A549 (cell line): Measurements from ENCODE around the gene GPC1. TPM values are rescaled to one million over a fixed set of nuclear protein-coding genes. Genes with fewer than 3 reads are reported as not detected.
A peak's percentile ranks its signal among the peaks of the same experiment; 100 is the strongest.

ENCODE experiments used
- ATAC-seq, 2 experiments: fragments of 200-7000 bp in 1 of 2; fragments of >200 bp in 1 of 2; cut with Nextera tagmentation in 1 of 2; cut with Tn5 transposase in 1 of 2; 3 replicates each; pipeline versions ENCODE4 v1.8.0 to v1.9.1; 2018 to 2020; ENCODE audit warnings: mild to moderate bottlenecking in 1 of 2, moderate library complexity in 1 of 2
- CTCF ChIA-PET: fragments of 300-600 bp; sonication (Branson Sonifier 250); formaldehyde crosslinking; extraction: SDS; loops from one replicate; lab custom pipeline; 2021; ENCODE audit warnings: antibody characterized with exemption, inconsistent platforms; lab: Yijun Ruan, JAX
- POLR2A ChIA-PET: fragments of 350-600 bp; formaldehyde crosslinking; extraction: SDS; loops from one replicate; lab custom pipeline; 2021; ENCODE audit warnings: antibody characterized with exemption, inconsistent platforms; lab: Yijun Ruan, JAX
- DNase-seq, 2 experiments: peaks; one replicate each; pipeline versions ENCODE4 v3.0.0 to v3.0.0-alpha.2; 2011 to 2016; ENCODE audit warnings: low read depth in 1 of 2, low spot score in 1 of 2
- FAIRE-seq: peaks from 2 replicates; lab custom pipeline; 2011; peaks lifted over from hg19 to GRCh38; lab: Jason Lieb, UNC
- H3K27ac ChIP-seq, 2 experiments: fragments of >200 bp; sonication (Bioruptor Twin); formaldehyde crosslinking; 3 replicates each; pipeline ENCODE4 v1.5.1; 2016 to 2017
- H3K4me1 ChIP-seq: fragments of >200 bp; sonication (Bioruptor Twin); formaldehyde crosslinking; 3 replicates; pipeline ENCODE4 v1.6.1; 2016
- H3K4me2 ChIP-seq: fragments of >200 bp; sonication (Bioruptor Twin); formaldehyde crosslinking; 3 replicates; pipeline ENCODE4 v1.6.1; 2016
- H3K4me3 ChIP-seq: fragments of >200 bp; sonication (Bioruptor Twin); formaldehyde crosslinking; 3 replicates; pipeline ENCODE4 v1.5.1; 2016
- H3K9me3 ChIP-seq: fragments of >200 bp; sonication (Bioruptor Twin); formaldehyde crosslinking; 3 replicates; pipeline ENCODE4 v1.6.1; 2016
- BHLHE40 ChIP-seq: IDR thresholded peaks from 2 replicates; pipeline ENCODE4 v1.6.1; 2012; ENCODE audit warnings: low read depth, low read length, inconsistent platforms
- CBX8 ChIP-seq: fragments of 200-600 bp; sonication (generic); IDR thresholded peaks from 2 replicates; pipeline ENCODE4 v1.6.1; 2016
- EHF ChIP-seq: fragments of 250-450 bp; sonication (Bioruptor Pico); IDR thresholded peaks from 2 replicates; pipeline ENCODE4 v1.5.0; 2020; ENCODE audit warnings: mild to moderate bottlenecking
- ELK1 ChIP-seq: fragments of 150-350 bp; IDR thresholded peaks from 2 replicates; pipeline ENCODE4 v1.6.1; 2014; ENCODE audit warnings: low read depth, mild to moderate bottlenecking, low read length
- GATA3 ChIP-seq: IDR thresholded peaks from 2 replicates; pipeline ENCODE4 v1.6.1; 2012; ENCODE audit warnings: borderline replicate concordance
- HMGXB4 ChIP-seq: fragments of 250-450 bp; sonication (Bioruptor Pico); IDR thresholded peaks from 2 replicates; pipeline ENCODE4 v1.5.0; 2021; ENCODE audit warnings: mild to moderate bottlenecking, moderate library complexity, borderline replicate concordance
- HOXA7 ChIP-seq: fragments of 250-450 bp; sonication (Bioruptor Pico); IDR thresholded peaks from 2 replicates; pipeline ENCODE4 v1.5.0; 2020; ENCODE audit warnings: mild to moderate bottlenecking, moderate library complexity
- JUNB ChIP-seq: fragments of >200 bp; sonication (Bioruptor Twin); formaldehyde crosslinking; IDR thresholded peaks from 2 replicates; pipeline ENCODE4 v1.6.1; 2016
- KDM1A ChIP-seq: fragments of 200-600 bp; sonication (generic); IDR thresholded peaks from 2 replicates; pipeline ENCODE4 v1.6.1; 2016; ENCODE audit warnings: low read depth, mild to moderate bottlenecking
- KDM5A ChIP-seq: fragments of 200-600 bp; sonication (generic); IDR thresholded peaks from 2 replicates; pipeline ENCODE4 v1.6.1; 2016; ENCODE audit warnings: antibody characterized with exemption, mild to moderate bottlenecking
- MAX ChIP-seq: IDR thresholded peaks from 2 replicates; pipeline ENCODE4 v1.6.1; 2012
- NPAS2 ChIP-seq: fragments of 250-450 bp; sonication (Bioruptor Pico); IDR thresholded peaks from 2 replicates; pipeline ENCODE4 v1.8.0; 2022; ENCODE audit warnings: mild to moderate bottlenecking, moderate library complexity, borderline replicate concordance
- POLR2AphosphoS2 ChIP-seq: conservative IDR thresholded peaks from 2 replicates; pipeline ENCODE4 v1.6.1; 2012; ENCODE audit warnings: low read length, improper control_type of control experiment, inconsistent platforms
- TFCP2L1 ChIP-seq: fragments of 250-450 bp; sonication (Bioruptor Pico); IDR thresholded peaks from 2 replicates; pipeline ENCODE4 v1.5.0; 2021; ENCODE audit warnings: mild to moderate bottlenecking
- USF2 ChIP-seq: fragments of 450-650 bp; IDR thresholded peaks from 2 replicates; pipeline ENCODE4 v1.6.1; 2014; ENCODE audit warnings: antibody characterized with exemption
- ZC3H11A ChIP-seq: fragments of 450-650 bp; IDR thresholded peaks from 2 replicates; pipeline ENCODE4 v1.6.1; 2014; ENCODE audit warnings: antibody characterized with exemption, mild to moderate bottlenecking
- ZSCAN20 ChIP-seq: fragments of 250-450 bp; sonication (Bioruptor Pico); IDR thresholded peaks from 2 replicates; pipeline ENCODE4 v1.8.0; 2022; ENCODE audit warnings: mild to moderate bottlenecking, moderate library complexity
- WGBS: methylation state at CpG from one replicate; pipeline ENCODE4 v1.1.6; 2017; ENCODE audit errors: missing lambda C conversion rate; 5-methylcytosine and 5-hydroxymethylcytosine counted together
- polyA plus RNA-seq, 4 experiments: library from polyadenylated mRNA; depleted of rRNA in 3 of 4; stranded (reverse); fragments of >200 nt; fragmentation: RNase III in 1 of 4; extraction: RNeasy Plus Mini Kit Qiagen cat#74134 plus additional on column Dnase treatment in 1 of 4; gene quantifications; 2 replicates in 3 of 4; 3 replicates in 1 of 4; pipeline ENCODE4 v1.2.3, GENCODE V29; 2011 to 2017

Gene GPC1
- polyA plus RNA-seq, 2 of the 4 experiments (the other 2 are of a cell fraction), result 19.8 to 97.7 TPM

- ChIA-PET CTCF (interaction anchor here (0.9 to 5.8 kb wide), 5 partner anchors 9 to 241 kb away, joined by 3 to 29 read pairs (median 3); no protein-coding TSS in a partner anchor), POLR2A (no interaction called here)
- TF ChIP-seq TFCP2L1 (CRISPR knock-in tag) (no peak), GATA3 (no peak), ZC3H11A (no peak), ZSCAN20 (CRISPR knock-in tag) (no peak), KDM5A (no peak), BHLHE40 (no peak), HMGXB4 (CRISPR knock-in tag) (no peak), ELK1 (no peak), USF2 (no peak), MAX (no peak), KDM1A (no peak)
- H3K4me1 ChIP-seq, result peaks cover 50% of the 10 kb centered on the region
- H3K4me2 ChIP-seq, result peak overlapping the region; percentile 49
- peak; percentile 2 to 38; a peak in 4 of 6 replicates for ATAC-seq
- DNase-seq, result peak in 1 of 2 experiments; percentile 50
- peak overlapping the region in 1 of 2 experiments; percentile 92; a peak in 3 of 6 replicates for H3K27ac ChIP-seq
- H3K9me3 ChIP-seq, result no peaks in the 10 kb centered on the region
- 61% methylated on average over 17 of the region's 22 CpGs for WGBS
- FAIRE-seq, result no peak
- H3K4me3 ChIP-seq, result no peak overlapping the region
These were observed 14.5 kb downstream of the GPC1 start for GRCh38 chr2:240449764-240450531.

- FAIRE-seq (no peak), ATAC-seq (peak in 1 of 2 experiments; percentile 9; a peak in 3 of 6 replicates), DNase-seq (no peak)
- TF ChIP-seq MAX (0 out of 2 replicates have a peak, but pooled peaks have one; percentile 20), CBX8 (no peak), POLR2AphosphoS2 (0 out of 2 replicates have a peak, but pooled peaks have one; percentile 3)
- peak overlapping the region in 1 of 2 experiments; percentile 92; a peak in 3 of 6 replicates for H3K27ac ChIP-seq
- ChIA-PET CTCF (interaction anchor here (0.7 to 5.8 kb wide), 7 partner anchors 9 to 831 kb away, joined by 3 to 29 read pairs (median 4); partner anchors contain the start of gene GPC1), POLR2A (no interaction called here)
- H3K4me2 ChIP-seq, result peak overlapping the region; percentile 92
- WGBS, result 61% methylated on average over 12 of the region's 16 CpGs
- no peaks in the 10 kb centered on the region for H3K9me3 ChIP-seq
- H3K4me1 ChIP-seq, result peaks cover 57% of the 10 kb centered on the region
- H3K4me3 ChIP-seq, result no peak overlapping the region
These were observed 15.2 kb downstream of the GPC1 start for GRCh38 chr2:240450532-240451107.

GRCh38 chr2:240451108-240451611 lies 15.7 kb downstream of the GPC1 start:
- peak overlapping the region in 1 of 2 experiments; percentile 92; a peak in 3 of 6 replicates for H3K27ac ChIP-seq
- no peaks in the 10 kb centered on the region for H3K9me3 ChIP-seq
- WGBS, result 71% methylated on average over 11 of the region's 13 CpGs
- no peak for TF ChIP-seq ZSCAN20 (CRISPR knock-in tag)
- no peak for TF ChIP-seq BHLHE40
- no peak for TF ChIP-seq HOXA7
- TF ChIP-seq JUNB, result no peak
- no peak for TF ChIP-seq KDM5A
- TF ChIP-seq POLR2AphosphoS2, result no peak
- TF ChIP-seq EHF (CRISPR knock-in tag), result no peak
- TF ChIP-seq NPAS2 (CRISPR knock-in tag), result no peak
- ChIA-PET POLR2A (no interaction called here), CTCF (interaction anchor here (0.7 to 5.8 kb wide), 7 partner anchors 8 to 832 kb away, joined by 3 to 29 read pairs (median 4); partner anchors contain the start of gene GPC1)
- peak; percentile 44 to 66; a peak in 5 of 6 replicates for ATAC-seq
- no peak for FAIRE-seq
- H3K4me1 ChIP-seq, result peaks cover 61% of the 10 kb centered on the region
- H3K4me2 ChIP-seq, result peak overlapping the region; percentile 92
- no peak overlapping the region for H3K4me3 ChIP-seq
- DNase-seq, result no peak
